RWPE2 (cell line): ENCODE measurements around the gene RIPOR2.

Experiments
- ATAC-seq: fragments of 200-7000 bp; cut with Tn5 transposase; 3 replicates; pipeline ENCODE4 v1.9.1; 2021; ENCODE audit warnings: low read depth
- DNase-seq: peaks from one replicate; pipeline ENCODE4 v3.0.0-alpha.2; 2020; ENCODE audit warnings: low spot score
- H3K27ac ChIP-seq: fragments of 450-650 bp; 2 replicates; pipeline ENCODE4 v1.5.1; 2017; ENCODE audit warnings: mild to moderate bottlenecking; ENCODE audit not compliant: poor library complexity, severe bottlenecking
- H3K27me3 ChIP-seq: fragments of 250-450 bp; sonication (Bioruptor Pico); 2 replicates; pipeline ENCODE4 v1.5.1; 2021; ENCODE audit warnings: mild to moderate bottlenecking, moderate library complexity; ENCODE audit not compliant: insufficient read depth, poor library complexity, severe bottlenecking
- H3K36me3 ChIP-seq: fragments of 250-450 bp; sonication (Bioruptor Pico); 2 replicates; pipeline ENCODE4 v1.5.1; 2020; ENCODE audit warnings: low read depth, mild to moderate bottlenecking, moderate library complexity
- H3K4me1 ChIP-seq: fragments of 250-450 bp; sonication (Bioruptor Pico); 2 replicates; pipeline ENCODE4 v1.5.1; 2021; ENCODE audit warnings: mild to moderate bottlenecking, moderate library complexity; ENCODE audit not compliant: insufficient read depth, poor library complexity, severe bottlenecking
- H3K4me3 ChIP-seq: fragments of 250-450 bp; sonication (Bioruptor Pico); 2 replicates; pipeline ENCODE4 v1.5.1; 2021; ENCODE audit warnings: mild to moderate bottlenecking, moderate library complexity; ENCODE audit not compliant: severe bottlenecking
- H3K9me3 ChIP-seq: fragments of 250-450 bp; sonication (Bioruptor Pico); 2 replicates; pipeline ENCODE4 v1.5.1; 2021; ENCODE audit warnings: mild to moderate bottlenecking, moderate library complexity; ENCODE audit not compliant: severe bottlenecking
- CTCF ChIP-seq: fragments of 450-650 bp; IDR thresholded peaks from one replicate; pipeline ENCODE4 v1.5.1; 2017; ENCODE audit warnings: mild to moderate bottlenecking, moderate library complexity; ENCODE audit not compliant: poor library complexity, severe bottlenecking

The RIPOR2 gene

GRCh38 chr6:24935366-24936152 lies at the start of gene RIPOR2:
TSS of gene RIPOR2 (minus strand) at chr6:24935960. CDS start at chr6:24935898, 62 bp downstream.
- H3K27me3 ChIP-seq: no peaks in the 10 kb centered on the region
- no peaks in the 10 kb centered on the region for H3K9me3 ChIP-seq
- H3K36me3 ChIP-seq: no peaks in the 10 kb centered on the region
- ATAC-seq (no peak), DNase-seq (no peak)
- H3K27ac ChIP-seq: no peak within 1 kb of the TSS
- no peak within 1 kb of the TSS for H3K4me3 ChIP-seq
- TF ChIP-seq CTCF: no peak
- peaks cover 4% of the 10 kb centered on the region for H3K4me1 ChIP-seq

GRCh38 chr6:24985323-24985722 lies 49.6 kb upstream of the RIPOR2 start:
- H3K4me1 ChIP-seq: peaks cover 5% of the 10 kb centered on the region
- no peak for ATAC-seq
- no peaks in the 10 kb centered on the region for H3K9me3 ChIP-seq
- no peak for DNase-seq
- no peak overlapping the region for H3K27ac ChIP-seq
- no peak overlapping the region for H3K4me3 ChIP-seq
- H3K27me3 ChIP-seq: no peaks in the 10 kb centered on the region
- no peaks in the 10 kb centered on the region for H3K36me3 ChIP-seq
- TF ChIP-seq CTCF: no peak

GRCh38 chr6:24982231-24982630 lies 46.5 kb upstream of the RIPOR2 start:
- peaks cover 5% of the 10 kb centered on the region for H3K4me1 ChIP-seq
- H3K27ac ChIP-seq: no peak overlapping the region
- H3K4me3 ChIP-seq: no peak overlapping the region
- ATAC-seq: no peak
- DNase-seq: no peak
- no peaks in the 10 kb centered on the region for H3K36me3 ChIP-seq
- no peaks in the 10 kb centered on the region for H3K9me3 ChIP-seq
- TF ChIP-seq CTCF: no peak
- H3K27me3 ChIP-seq: no peaks in the 10 kb centered on the region

- Histone ChIP-seq H3K36me3 (no peaks in the 10 kb centered on the region), H3K4me1 (peaks cover 5% of the 10 kb centered on the region), H3K9me3 (no peaks in the 10 kb centered on the region), H3K4me3 (no peak overlapping the region), H3K27me3 (no peaks in the 10 kb centered on the region), H3K27ac (no peak overlapping the region)
- DNase-seq (no peak), ATAC-seq (no peak)
- no peak for TF ChIP-seq CTCF
These were observed 45.6 kb upstream of the RIPOR2 start for GRCh38 chr6:24981386-24981760.
